ENCODE measurements around the gene FAM43A. TPM values are rescaled to one million over a fixed set of nuclear protein-coding genes. Genes with fewer than 3 reads are reported as not detected.

FAM43A gene
- total and polyA plus RNA-seq, 9 of the 15 experiments (the other 6 are each of a cell fraction or from before 2014, with no cell fraction given), result 0.03 to 1.2 (median 0.21) TPM

DNA sequence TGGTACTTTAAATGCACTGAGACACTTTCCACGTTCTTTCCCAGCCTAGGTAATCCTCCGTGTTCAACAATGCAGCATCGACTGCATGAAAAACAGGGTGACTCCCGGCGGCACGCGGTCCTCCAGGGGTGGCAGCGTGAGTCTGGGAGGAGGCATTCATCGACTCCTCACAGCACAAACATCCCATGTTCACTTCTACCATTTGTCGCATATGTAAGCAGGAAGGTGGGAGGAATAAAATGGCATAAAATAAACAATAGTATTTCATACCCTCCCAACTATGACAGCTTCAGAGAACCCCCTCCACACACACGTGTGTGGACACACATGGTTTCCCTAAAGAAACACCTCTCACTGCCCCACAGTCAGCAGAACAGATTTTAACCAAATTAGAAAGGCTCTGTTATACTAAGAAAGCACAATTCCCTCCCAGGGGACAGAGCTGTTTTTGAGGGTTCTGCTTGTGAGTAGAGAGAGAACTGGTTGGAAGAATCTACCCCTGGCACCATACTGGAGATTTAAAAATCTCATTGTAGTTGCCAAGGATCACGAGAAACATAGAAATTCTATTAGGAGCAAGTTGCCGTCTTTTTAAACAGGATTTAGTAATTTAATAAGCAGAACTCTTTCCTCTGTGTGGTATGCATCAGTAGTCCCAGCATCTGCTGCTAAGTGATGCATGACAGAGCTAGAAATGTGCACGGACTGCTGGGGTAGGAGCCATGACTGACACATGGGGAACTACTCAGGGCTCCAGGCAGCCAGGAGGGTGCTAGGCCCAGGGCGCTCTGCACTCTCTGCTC is 6.0 kb downstream of the FAM43A start (continued):
- TF ChIP-seq, protein P1, sequence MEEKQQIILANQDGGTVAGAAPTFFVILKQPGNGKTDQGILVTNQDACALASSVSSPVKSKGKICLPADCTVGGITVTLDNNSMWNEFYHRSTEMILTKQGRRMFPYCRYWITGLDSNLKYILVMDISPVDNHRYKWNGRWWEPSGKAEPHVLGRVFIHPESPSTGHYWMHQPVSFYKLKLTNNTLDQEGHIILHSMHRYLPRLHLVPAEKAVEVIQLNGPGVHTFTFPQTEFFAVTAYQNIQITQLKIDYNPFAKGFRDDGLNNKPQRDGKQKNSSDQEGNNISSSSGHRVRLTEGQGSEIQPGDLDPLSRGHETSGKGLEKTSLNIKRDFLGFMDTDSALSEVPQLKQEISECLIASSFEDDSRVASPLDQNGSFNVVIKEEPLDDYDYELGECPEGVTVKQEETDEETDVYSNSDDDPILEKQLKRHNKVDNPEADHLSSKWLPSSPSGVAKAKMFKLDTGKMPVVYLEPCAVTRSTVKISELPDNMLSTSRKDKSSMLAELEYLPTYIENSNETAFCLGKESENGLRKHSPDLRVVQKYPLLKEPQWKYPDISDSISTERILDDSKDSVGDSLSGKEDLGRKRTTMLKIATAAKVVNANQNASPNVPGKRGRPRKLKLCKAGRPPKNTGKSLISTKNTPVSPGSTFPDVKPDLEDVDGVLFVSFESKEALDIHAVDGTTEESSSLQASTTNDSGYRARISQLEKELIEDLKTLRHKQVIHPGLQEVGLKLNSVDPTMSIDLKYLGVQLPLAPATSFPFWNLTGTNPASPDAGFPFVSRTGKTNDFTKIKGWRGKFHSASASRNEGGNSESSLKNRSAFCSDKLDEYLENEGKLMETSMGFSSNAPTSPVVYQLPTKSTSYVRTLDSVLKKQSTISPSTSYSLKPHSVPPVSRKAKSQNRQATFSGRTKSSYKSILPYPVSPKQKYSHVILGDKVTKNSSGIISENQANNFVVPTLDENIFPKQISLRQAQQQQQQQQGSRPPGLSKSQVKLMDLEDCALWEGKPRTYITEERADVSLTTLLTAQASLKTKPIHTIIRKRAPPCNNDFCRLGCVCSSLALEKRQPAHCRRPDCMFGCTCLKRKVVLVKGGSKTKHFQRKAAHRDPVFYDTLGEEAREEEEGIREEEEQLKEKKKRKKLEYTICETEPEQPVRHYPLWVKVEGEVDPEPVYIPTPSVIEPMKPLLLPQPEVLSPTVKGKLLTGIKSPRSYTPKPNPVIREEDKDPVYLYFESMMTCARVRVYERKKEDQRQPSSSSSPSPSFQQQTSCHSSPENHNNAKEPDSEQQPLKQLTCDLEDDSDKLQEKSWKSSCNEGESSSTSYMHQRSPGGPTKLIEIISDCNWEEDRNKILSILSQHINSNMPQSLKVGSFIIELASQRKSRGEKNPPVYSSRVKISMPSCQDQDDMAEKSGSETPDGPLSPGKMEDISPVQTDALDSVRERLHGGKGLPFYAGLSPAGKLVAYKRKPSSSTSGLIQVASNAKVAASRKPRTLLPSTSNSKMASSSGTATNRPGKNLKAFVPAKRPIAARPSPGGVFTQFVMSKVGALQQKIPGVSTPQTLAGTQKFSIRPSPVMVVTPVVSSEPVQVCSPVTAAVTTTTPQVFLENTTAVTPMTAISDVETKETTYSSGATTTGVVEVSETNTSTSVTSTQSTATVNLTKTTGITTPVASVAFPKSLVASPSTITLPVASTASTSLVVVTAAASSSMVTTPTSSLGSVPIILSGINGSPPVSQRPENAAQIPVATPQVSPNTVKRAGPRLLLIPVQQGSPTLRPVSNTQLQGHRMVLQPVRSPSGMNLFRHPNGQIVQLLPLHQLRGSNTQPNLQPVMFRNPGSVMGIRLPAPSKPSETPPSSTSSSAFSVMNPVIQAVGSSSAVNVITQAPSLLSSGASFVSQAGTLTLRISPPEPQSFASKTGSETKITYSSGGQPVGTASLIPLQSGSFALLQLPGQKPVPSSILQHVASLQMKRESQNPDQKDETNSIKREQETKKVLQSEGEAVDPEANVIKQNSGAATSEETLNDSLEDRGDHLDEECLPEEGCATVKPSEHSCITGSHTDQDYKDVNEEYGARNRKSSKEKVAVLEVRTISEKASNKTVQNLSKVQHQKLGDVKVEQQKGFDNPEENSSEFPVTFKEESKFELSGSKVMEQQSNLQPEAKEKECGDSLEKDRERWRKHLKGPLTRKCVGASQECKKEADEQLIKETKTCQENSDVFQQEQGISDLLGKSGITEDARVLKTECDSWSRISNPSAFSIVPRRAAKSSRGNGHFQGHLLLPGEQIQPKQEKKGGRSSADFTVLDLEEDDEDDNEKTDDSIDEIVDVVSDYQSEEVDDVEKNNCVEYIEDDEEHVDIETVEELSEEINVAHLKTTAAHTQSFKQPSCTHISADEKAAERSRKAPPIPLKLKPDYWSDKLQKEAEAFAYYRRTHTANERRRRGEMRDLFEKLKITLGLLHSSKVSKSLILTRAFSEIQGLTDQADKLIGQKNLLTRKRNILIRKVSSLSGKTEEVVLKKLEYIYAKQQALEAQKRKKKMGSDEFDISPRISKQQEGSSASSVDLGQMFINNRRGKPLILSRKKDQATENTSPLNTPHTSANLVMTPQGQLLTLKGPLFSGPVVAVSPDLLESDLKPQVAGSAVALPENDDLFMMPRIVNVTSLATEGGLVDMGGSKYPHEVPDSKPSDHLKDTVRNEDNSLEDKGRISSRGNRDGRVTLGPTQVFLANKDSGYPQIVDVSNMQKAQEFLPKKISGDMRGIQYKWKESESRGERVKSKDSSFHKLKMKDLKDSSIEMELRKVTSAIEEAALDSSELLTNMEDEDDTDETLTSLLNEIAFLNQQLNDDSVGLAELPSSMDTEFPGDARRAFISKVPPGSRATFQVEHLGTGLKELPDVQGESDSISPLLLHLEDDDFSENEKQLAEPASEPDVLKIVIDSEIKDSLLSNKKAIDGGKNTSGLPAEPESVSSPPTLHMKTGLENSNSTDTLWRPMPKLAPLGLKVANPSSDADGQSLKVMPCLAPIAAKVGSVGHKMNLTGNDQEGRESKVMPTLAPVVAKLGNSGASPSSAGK (IDR thresholded peaks at IDR 0.05), result peak; percentile 32; the same call in 1 of the 2 replicates
- no peak for TF ChIP-seq CHCHD3 (CRISPR knock-in tag; IDR thresholded peaks at IDR 0.05)
- TF ChIP-seq JUND (IDR thresholded peaks at IDR 0.05; ENCODE audit: borderline replicate concordance, low read depth, low read length), result no peak
- no peak for TF ChIP-seq JUND (tag; IDR thresholded peaks at IDR 0.05; ENCODE audit: borderline replicate concordance, low read depth, low read length)

Measured in K562 (cell line).